ENCODE data around the gene AK5. TPM values are rescaled to one million over a fixed set of nuclear protein-coding genes. Genes with fewer than 3 reads are reported as not detected.

Gene AK5
- total and polyA plus RNA-seq, 2 donors (not counting 1 experiment from before 2014, with no cell fraction given): 0.18 TPM; not detected in 1

DNA sequence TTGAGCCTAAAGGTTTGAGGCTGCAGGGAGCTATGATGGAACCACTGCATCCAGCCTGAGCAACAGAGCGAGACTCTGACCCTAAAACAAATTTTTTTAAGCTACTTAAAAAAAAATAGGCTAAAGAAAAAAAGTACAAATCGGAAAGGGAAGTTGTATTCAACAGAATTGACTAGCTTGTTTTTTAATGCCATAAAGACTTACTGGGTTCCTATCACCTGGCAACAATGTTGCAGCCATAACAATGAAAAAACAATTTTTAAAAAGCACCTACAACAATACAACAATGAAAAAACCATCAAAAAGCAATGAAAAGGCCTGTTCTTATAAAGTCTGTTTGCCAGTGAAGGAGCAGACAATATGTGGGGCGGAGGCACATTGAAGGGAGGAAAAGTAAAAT, 42.5 kb upstream of the AK5 start:
- H3K9me3 Mint-ChIP-seq (ENCODE audit: insufficient read depth): no peaks in the 10 kb centered on the region
- WGBS (ENCODE audit: insufficient coverage): no CpG with 5 or more reads among the region's 3 CpGs
- CTCF ChIA-PET: no interaction called here
- TF ChIP-seq, protein P1, sequence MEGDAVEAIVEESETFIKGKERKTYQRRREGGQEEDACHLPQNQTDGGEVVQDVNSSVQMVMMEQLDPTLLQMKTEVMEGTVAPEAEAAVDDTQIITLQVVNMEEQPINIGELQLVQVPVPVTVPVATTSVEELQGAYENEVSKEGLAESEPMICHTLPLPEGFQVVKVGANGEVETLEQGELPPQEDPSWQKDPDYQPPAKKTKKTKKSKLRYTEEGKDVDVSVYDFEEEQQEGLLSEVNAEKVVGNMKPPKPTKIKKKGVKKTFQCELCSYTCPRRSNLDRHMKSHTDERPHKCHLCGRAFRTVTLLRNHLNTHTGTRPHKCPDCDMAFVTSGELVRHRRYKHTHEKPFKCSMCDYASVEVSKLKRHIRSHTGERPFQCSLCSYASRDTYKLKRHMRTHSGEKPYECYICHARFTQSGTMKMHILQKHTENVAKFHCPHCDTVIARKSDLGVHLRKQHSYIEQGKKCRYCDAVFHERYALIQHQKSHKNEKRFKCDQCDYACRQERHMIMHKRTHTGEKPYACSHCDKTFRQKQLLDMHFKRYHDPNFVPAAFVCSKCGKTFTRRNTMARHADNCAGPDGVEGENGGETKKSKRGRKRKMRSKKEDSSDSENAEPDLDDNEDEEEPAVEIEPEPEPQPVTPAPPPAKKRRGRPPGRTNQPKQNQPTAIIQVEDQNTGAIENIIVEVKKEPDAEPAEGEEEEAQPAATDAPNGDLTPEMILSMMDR (IDR thresholded peaks at IDR 0.05): no peak
- TF ChIP-seq EZH2 (IDR thresholded peaks at IDR 0.05; ENCODE audit: borderline replicate concordance, insufficient read depth, low read depth, low read length, poor library complexity, severe bottlenecking): no peak
- Histone ChIP-seq H2AFZ (ENCODE audit: insufficient read depth, low read depth, low read length, poor library complexity, severe bottlenecking) (no peak overlapping the region), H3K9me3 (ENCODE audit: control extremely low read depth in 1 of 3, control insufficient read depth in 2 of 3, insufficient read depth in 1 of 3, low read length in 2 of 3) (peaks cover 0 to 4% (median 2%) of the 10 kb centered on the region in 3 donors), H3K9ac (ENCODE audit: low read length) (no peak overlapping the region), H3K4me2 (replicated peaks; ENCODE audit: low read depth, low read length, poor library complexity, severe bottlenecking) (no peak overlapping the region), H3K4me1 (ENCODE audit: control insufficient read depth in 2 of 2, insufficient read depth in 2 of 2, low read length in 2 of 2) (no peaks in the 10 kb centered on the region), H3K27me3 (replicated peaks in 1 of 4; ENCODE audit: control extremely low read depth in 1 of 4, control insufficient read depth in 3 of 4, insufficient read depth in 4 of 4, low read length in 3 of 4) (no peaks in the 10 kb centered on the region), H3K79me2 (ENCODE audit: control insufficient read depth, insufficient read depth, low read length) (no peaks in the 10 kb centered on the region), H4K20me1 (ENCODE audit: control insufficient read depth, insufficient read depth, low read length, poor library complexity, severe bottlenecking) (no peaks in the 10 kb centered on the region), H3K36me3 (replicated peaks in 1 of 2; ENCODE audit: control extremely low read depth in 1 of 2, control insufficient read depth in 1 of 2, extremely low read depth in 1 of 2, insufficient read depth in 2 of 2, low read length in 1 of 2) (no peaks in the 10 kb centered on the region), H3K27ac (ENCODE audit: low read length in 2 of 2) (no peak overlapping the region), H3K4me3 (ENCODE audit: control extremely low read depth in 1 of 5, extremely low read depth in 1 of 5, insufficient read depth in 1 of 5, low read depth in 2 of 5, low read length in 4 of 5) (no peak overlapping the region)
- DNase-seq (no peak), ATAC-seq (ENCODE audit: low read depth) (no peak)
- POLR2A ChIA-PET: no interaction called here
- no peak overlapping the region for H3K4me3 Mint-ChIP-seq
- H3K27me3 Mint-ChIP-seq: peaks cover 17% of the 10 kb centered on the region
- H3K27ac Mint-ChIP-seq: no peak overlapping the region
- no peaks in the 10 kb centered on the region for H3K4me1 Mint-ChIP-seq
- intact Hi-C loops (cut with micrococcal nuclease): no loop called here

DNA sequence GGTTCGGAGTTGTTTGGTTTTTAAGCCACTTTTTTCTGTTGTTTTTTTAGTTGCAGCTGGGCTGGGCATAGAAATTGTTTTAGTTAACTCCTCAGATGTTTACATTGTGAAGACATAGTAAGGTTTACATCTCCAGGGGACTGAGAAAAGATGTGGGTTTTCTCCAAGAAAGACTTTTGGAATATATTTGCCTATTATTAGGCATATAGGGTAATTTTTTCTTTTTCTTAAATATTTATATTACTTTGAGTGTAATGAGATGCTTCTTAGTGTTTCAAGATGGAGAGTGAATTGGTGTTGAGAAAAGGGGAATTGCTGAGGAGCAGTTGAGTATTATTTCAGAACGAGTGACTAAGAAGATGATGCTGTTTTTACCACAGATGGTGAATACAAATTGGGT, 36.0 kb upstream of the AK5 start:
- no peak for ATAC-seq (ENCODE audit: low read depth)
- DNase-seq: no peak
- Histone ChIP-seq H3K9me3 (ENCODE audit: control extremely low read depth in 1 of 3, control insufficient read depth in 2 of 3, insufficient read depth in 1 of 3, low read length in 2 of 3) (peaks cover 4 to 10% (median 5%) of the 10 kb centered on the region in 3 donors), H3K27me3 (replicated peaks in 1 of 4; ENCODE audit: control extremely low read depth in 1 of 4, control insufficient read depth in 3 of 4, insufficient read depth in 4 of 4, low read length in 3 of 4) (no peaks in the 10 kb centered on the region), H3K9ac (ENCODE audit: low read length) (no peak overlapping the region), H3K4me1 (ENCODE audit: control insufficient read depth in 2 of 2, insufficient read depth in 2 of 2, low read length in 2 of 2) (no peaks in the 10 kb centered on the region), H3K4me3 (ENCODE audit: control extremely low read depth in 1 of 5, extremely low read depth in 1 of 5, insufficient read depth in 1 of 5, low read depth in 2 of 5, low read length in 4 of 5) (no peak overlapping the region), H2AFZ (ENCODE audit: insufficient read depth, low read depth, low read length, poor library complexity, severe bottlenecking) (no peak overlapping the region), H3K4me2 (replicated peaks; ENCODE audit: low read depth, low read length, poor library complexity, severe bottlenecking) (no peak overlapping the region), H3K27ac (ENCODE audit: low read length in 2 of 2) (no peak overlapping the region), H3K79me2 (ENCODE audit: control insufficient read depth, insufficient read depth, low read length) (no peaks in the 10 kb centered on the region), H3K36me3 (replicated peaks in 1 of 2; ENCODE audit: control extremely low read depth in 1 of 2, control insufficient read depth in 1 of 2, extremely low read depth in 1 of 2, insufficient read depth in 2 of 2, low read length in 1 of 2) (no peaks in the 10 kb centered on the region), H4K20me1 (ENCODE audit: control insufficient read depth, insufficient read depth, low read length, poor library complexity, severe bottlenecking) (no peaks in the 10 kb centered on the region)
- TF ChIP-seq EZH2 (IDR thresholded peaks at IDR 0.05; ENCODE audit: borderline replicate concordance, insufficient read depth, low read depth, low read length, poor library complexity, severe bottlenecking): no peak
- TF ChIP-seq, protein P1 (IDR thresholded peaks at IDR 0.05): no peak
- no peak overlapping the region for H3K4me3 Mint-ChIP-seq
- no peaks in the 10 kb centered on the region for H3K27me3 Mint-ChIP-seq
- POLR2A ChIA-PET: no interaction called here
- intact Hi-C loops (cut with micrococcal nuclease): no loop called here
- H3K4me1 Mint-ChIP-seq: no peaks in the 10 kb centered on the region
- CTCF ChIA-PET: no interaction called here
- WGBS (ENCODE audit: insufficient coverage): 71% methylated on average over 1 of the region's 2 CpGs
- H3K9me3 Mint-ChIP-seq (ENCODE audit: insufficient read depth): peaks cover 7% of the 10 kb centered on the region
- no peak overlapping the region for H3K27ac Mint-ChIP-seq

Measured in B cell (primary cell).